Parathyroid adenoma (tissue), 2 donors: ENCODE measurements around the gene CPB2.

Experiments used
- H2AFZ ChIP-seq: fragments of 300-600 bp; sonication (generic); one replicate; pipeline ENCODE4 v1.7.0; 2017; ENCODE audit warnings: antibody characterized with exemption, mild to moderate bottlenecking
- H3K27ac ChIP-seq: fragments of 300-600 bp; sonication (generic); one replicate; pipeline ENCODE4 v1.7.0; 2017
- H3K27me3 ChIP-seq: fragments of 300-600 bp; sonication (generic); one replicate; pipeline ENCODE4 v1.7.0; 2017; ENCODE audit warnings: low read length; ENCODE audit not compliant: control insufficient read depth, insufficient read depth
- H3K36me3 ChIP-seq: fragments of 300-600 bp; sonication (generic); one replicate; pipeline ENCODE4 v1.7.0; 2017; ENCODE audit warnings: low read length; ENCODE audit not compliant: control insufficient read depth, insufficient read depth
- H3K4me1 ChIP-seq: fragments of 300-600 bp; sonication (generic); one replicate; pipeline ENCODE4 v1.7.0; 2017; ENCODE audit warnings: control low read depth
- H3K4me2 ChIP-seq: fragments of 300-600 bp; sonication (generic); one replicate; pipeline ENCODE4 v1.7.0; 2017; ENCODE audit warnings: low read length
- H3K4me3 ChIP-seq: fragments of 300-600 bp; sonication (generic); one replicate; pipeline ENCODE4 v1.7.0; 2017; ENCODE audit warnings: low read depth, low read length
- H3K79me2 ChIP-seq: fragments of 300-600 bp; sonication (generic); one replicate; pipeline ENCODE4 v1.7.0; 2017; ENCODE audit warnings: control low read depth
- H3K9ac ChIP-seq: fragments of 300-600 bp; sonication (generic); one replicate; pipeline ENCODE4 v1.7.0; 2017; ENCODE audit warnings: mild to moderate bottlenecking
- H3K9me3 ChIP-seq: fragments of 300-600 bp; sonication (generic); one replicate; pipeline ENCODE4 v1.7.0; 2017; ENCODE audit warnings: low read length; ENCODE audit not compliant: control insufficient read depth
- TF ChIP-seq, protein P1 (sequence below): fragments of 300-600 bp; sonication (generic); IDR thresholded peaks from one replicate; pipeline ENCODE4 v1.7.0; 2017; ENCODE audit warnings: antibody characterized with exemption, mild to moderate bottlenecking
- donor health status: primary hyperparathyroidism.

Gene CPB2

DNA sequence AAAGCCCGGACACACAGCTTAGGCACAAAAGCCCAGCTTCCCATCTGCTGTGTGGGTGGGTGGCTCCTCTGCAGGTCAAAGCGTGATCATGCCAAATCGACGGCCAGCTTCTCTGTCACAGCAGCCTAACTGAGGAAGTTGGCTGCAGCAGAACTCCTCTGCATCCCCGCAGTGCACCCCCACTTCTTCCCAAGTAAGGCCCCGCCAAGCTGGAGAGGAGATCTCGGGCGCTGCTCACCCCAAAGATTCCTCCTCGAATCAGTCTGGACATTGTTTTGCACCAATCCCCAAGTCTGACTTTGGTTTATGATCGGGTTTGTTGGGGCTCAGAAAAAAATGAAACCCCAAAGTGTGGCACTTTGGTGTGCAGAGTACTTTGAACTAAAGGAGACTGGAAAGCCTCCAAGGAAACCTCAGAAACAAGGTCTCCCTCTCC lies 19.7 kb upstream of the CPB2 start:
- H3K9ac ChIP-seq: no peak overlapping the region
- no peak overlapping the region for H2AFZ ChIP-seq
- H3K4me2 ChIP-seq: no peak overlapping the region
- H3K36me3 ChIP-seq: no peaks in the 10 kb centered on the region
- H3K27ac ChIP-seq: no peak overlapping the region
- H3K4me3 ChIP-seq: no peak overlapping the region
- H3K79me2 ChIP-seq: no peaks in the 10 kb centered on the region
- peaks cover 9% of the 10 kb centered on the region for H3K4me1 ChIP-seq
- H3K27me3 ChIP-seq: no peaks in the 10 kb centered on the region
- no peaks in the 10 kb centered on the region for H3K9me3 ChIP-seq
- TF ChIP-seq, protein P1, sequence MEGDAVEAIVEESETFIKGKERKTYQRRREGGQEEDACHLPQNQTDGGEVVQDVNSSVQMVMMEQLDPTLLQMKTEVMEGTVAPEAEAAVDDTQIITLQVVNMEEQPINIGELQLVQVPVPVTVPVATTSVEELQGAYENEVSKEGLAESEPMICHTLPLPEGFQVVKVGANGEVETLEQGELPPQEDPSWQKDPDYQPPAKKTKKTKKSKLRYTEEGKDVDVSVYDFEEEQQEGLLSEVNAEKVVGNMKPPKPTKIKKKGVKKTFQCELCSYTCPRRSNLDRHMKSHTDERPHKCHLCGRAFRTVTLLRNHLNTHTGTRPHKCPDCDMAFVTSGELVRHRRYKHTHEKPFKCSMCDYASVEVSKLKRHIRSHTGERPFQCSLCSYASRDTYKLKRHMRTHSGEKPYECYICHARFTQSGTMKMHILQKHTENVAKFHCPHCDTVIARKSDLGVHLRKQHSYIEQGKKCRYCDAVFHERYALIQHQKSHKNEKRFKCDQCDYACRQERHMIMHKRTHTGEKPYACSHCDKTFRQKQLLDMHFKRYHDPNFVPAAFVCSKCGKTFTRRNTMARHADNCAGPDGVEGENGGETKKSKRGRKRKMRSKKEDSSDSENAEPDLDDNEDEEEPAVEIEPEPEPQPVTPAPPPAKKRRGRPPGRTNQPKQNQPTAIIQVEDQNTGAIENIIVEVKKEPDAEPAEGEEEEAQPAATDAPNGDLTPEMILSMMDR: no peak

DNA sequence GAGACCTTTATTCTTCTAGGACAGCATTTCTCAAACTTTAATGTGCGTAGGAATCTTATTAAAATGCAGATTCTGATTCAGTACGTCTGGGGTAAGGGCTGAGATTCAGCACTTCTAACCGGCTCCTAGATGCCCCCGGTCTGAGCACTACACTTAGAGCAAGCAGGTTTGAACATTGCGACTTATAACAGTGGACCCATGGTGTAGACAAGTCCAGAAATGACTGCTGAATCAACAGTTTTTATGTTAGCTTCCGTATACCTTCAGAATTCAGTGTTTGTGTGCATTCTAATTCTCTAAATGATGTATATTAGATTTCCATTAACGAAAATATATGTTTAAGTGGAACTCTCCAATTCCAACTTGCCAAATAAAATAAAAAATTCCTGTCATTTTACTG lies 17.5 kb upstream of the CPB2 start:
- Histone ChIP-seq H3K4me1 (peaks cover 9% of the 10 kb centered on the region), H3K36me3 (no peaks in the 10 kb centered on the region), H3K9me3 (no peaks in the 10 kb centered on the region), H3K4me2 (no peak overlapping the region), H3K79me2 (no peaks in the 10 kb centered on the region), H3K27ac (no peak overlapping the region), H2AFZ (no peak overlapping the region), H3K4me3 (no peak overlapping the region), H3K9ac (no peak overlapping the region), H3K27me3 (no peaks in the 10 kb centered on the region)
- TF ChIP-seq, protein P1: no peak

DNA sequence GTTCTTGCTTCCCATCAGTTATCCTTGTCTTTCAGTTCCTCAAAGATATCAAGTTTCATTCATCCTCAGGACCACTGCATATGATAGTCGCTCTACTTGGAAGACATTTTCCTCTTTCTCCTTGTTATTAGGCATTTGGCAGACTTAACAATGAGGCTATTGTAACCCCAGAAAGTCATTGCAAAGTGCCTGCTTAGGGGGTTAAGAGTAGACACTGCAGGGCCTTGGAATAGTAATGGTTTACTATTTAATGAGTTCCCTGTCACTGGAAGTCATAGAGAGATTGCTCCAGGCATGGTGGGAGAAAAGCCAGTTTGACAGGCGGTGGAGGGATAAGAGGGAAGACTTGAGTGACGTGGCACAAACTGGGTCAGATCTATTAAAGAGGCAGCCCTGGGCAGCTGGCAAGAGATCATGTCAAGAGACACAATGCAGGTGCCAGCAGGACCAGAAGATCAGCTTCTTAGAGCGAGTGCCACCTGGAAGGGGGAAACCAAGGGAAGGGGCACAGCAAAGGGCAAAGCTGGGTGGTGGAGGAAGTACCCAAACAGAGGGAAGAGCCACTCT lies 16.8 kb upstream of the CPB2 start:
- TF ChIP-seq, protein P1: no peak
- Histone ChIP-seq H3K27ac (no peak overlapping the region), H2AFZ (no peak overlapping the region), H3K4me3 (no peak overlapping the region), H3K4me1 (peaks cover 9% of the 10 kb centered on the region), H3K4me2 (no peak overlapping the region), H3K27me3 (no peaks in the 10 kb centered on the region), H3K36me3 (no peaks in the 10 kb centered on the region), H3K9ac (no peak overlapping the region), H3K79me2 (no peaks in the 10 kb centered on the region), H3K9me3 (no peaks in the 10 kb centered on the region)

DNA sequence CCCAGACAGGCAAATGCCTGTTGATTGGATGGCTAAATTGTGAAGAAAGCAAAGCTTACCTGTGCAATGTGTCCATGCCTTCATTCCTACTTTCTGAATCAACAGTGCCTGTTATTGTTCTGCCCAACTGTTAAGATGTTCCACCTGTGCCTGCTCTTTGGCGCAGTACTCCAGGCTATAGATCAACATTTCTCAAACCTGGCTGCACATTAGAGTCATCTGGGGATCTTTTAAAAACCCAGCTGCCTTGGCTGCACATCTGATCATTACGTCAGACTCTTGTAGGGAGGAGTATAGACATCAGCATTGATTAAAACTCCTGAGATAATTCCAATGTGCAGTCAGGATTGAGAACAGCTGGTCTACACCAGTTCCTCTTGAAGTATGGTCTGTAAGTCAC lies 16.2 kb upstream of the CPB2 start:
- Histone ChIP-seq H3K4me3 (no peak overlapping the region), H3K4me1 (peaks cover 7% of the 10 kb centered on the region), H3K27ac (peak overlapping the region; percentile 73), H3K79me2 (no peaks in the 10 kb centered on the region), H3K9me3 (no peaks in the 10 kb centered on the region), H2AFZ (no peak overlapping the region), H3K9ac (no peak overlapping the region), H3K27me3 (no peaks in the 10 kb centered on the region), H3K36me3 (no peaks in the 10 kb centered on the region), H3K4me2 (no peak overlapping the region)
- TF ChIP-seq, protein P1: no peak

DNA sequence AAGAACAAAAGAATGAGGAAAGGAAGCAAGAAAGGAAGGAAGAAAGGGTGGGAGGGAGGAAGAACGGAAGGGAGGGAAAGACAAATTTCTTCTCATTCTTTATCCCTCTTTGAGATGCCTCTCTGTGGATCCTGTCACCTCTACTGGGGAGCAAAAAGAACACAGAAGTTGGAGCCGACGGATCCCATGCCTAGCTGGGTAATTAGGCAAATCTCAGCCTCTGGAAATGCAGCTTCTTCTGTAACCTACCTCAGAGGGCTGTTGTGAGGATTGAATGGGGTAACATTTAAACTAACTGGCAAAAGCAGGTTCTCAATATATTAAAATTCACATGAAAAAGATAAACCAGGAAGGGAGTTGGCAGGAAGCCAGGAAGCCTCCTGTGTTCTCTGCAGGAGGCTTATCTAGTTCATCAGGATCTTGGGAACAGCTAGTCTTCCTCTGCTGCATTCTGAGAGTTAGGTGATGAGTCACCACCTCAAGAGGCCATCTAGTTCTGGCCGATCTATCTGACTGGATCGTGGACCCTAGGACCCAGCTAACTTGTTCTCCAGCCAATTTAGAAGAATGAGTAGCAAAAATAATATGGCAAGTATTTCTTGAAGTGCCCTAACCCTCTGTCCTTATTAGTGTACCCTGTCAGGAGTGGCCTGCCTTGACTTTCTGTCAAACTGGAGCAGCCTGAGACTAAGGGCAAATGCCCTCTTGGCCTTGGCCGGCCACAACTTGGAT lies 15.2 kb upstream of the CPB2 start:
- Histone ChIP-seq H3K4me2 (no peak overlapping the region), H3K79me2 (no peaks in the 10 kb centered on the region), H3K9ac (no peak overlapping the region), H3K27me3 (no peaks in the 10 kb centered on the region), H3K9me3 (no peaks in the 10 kb centered on the region), H3K27ac (peak overlapping the region; percentile 73), H2AFZ (peak overlapping the region; percentile 38), H3K36me3 (no peaks in the 10 kb centered on the region), H3K4me3 (no peak overlapping the region), H3K4me1 (peaks cover 7% of the 10 kb centered on the region)
- TF ChIP-seq, protein P1: no peak
